Fibroblast of lung (primary cell): ENCODE measurements around the gene NRF1. TPM values are rescaled to one million over a fixed set of nuclear protein-coding genes. Genes with fewer than 3 reads are reported as not detected.
"Not testable (repeated sequence)": the region's sequence is repeated elsewhere in the genome, so short reads cannot be mapped to it uniquely, and the experiment has no call there.

Experiments
- DNase-seq, 2 donors: peaks; one replicate each; pipeline versions ENCODE4 v3.0.0 to v3.0.0-alpha.2; 2010; ENCODE audit warnings: low read depth in 2 of 2
- H2AFZ ChIP-seq: 2 replicates; pipeline ENCODE4 v1.5.1; 2012; ENCODE audit warnings: low read length, control low read depth, inconsistent platforms
- H3K27ac ChIP-seq: 2 replicates; pipeline ENCODE4 v1.5.1; 2011; ENCODE audit warnings: low read length, control low read depth; ENCODE audit not compliant: insufficient read depth
- H3K27me3 ChIP-seq: 2 replicates; pipeline ENCODE4 v1.5.1; 2011; ENCODE audit warnings: mild to moderate bottlenecking, low read length; ENCODE audit not compliant: control insufficient read depth, insufficient read depth
- H3K36me3 ChIP-seq: 2 replicates; pipeline ENCODE4 v1.5.1; 2011; ENCODE audit warnings: low read length; ENCODE audit not compliant: control insufficient read depth, insufficient read depth
- H3K4me1 ChIP-seq: 2 replicates; pipeline ENCODE4 v1.5.1; 2011; ENCODE audit warnings: low read length; ENCODE audit not compliant: control insufficient read depth, insufficient read depth; ENCODE audit errors: extremely low read depth
- H3K4me2 ChIP-seq: 2 replicates; pipeline ENCODE4 v1.5.1; 2011; ENCODE audit warnings: low read length, control low read depth; ENCODE audit not compliant: insufficient read depth; ENCODE audit errors: extremely low read depth
- H3K4me3 ChIP-seq, 4 experiments: fragments of 200-600 bp in 1 of 4; sonication (generic) in 1 of 4; replicated peaks in 1 of 4; 2 replicates each; pipeline ENCODE4 v1.5.1; 2011 to 2016; ENCODE audit warnings: low read length in 4 of 4, low read depth in 3 of 4, mild to moderate bottlenecking in 3 of 4, control low read depth in 2 of 4, inconsistent platforms in 1 of 4, mixed read lengths in 1 of 4; ENCODE audit not compliant: insufficient read depth in 1 of 4; ENCODE audit errors: control extremely low read depth in 1 of 4
- H3K79me2 ChIP-seq: 2 replicates; pipeline ENCODE4 v1.5.1; 2012; ENCODE audit warnings: mild to moderate bottlenecking, low read length, inconsistent platforms; ENCODE audit not compliant: control insufficient read depth, insufficient read depth
- H3K9ac ChIP-seq: 2 replicates; pipeline ENCODE4 v1.5.1; 2011; ENCODE audit warnings: mild to moderate bottlenecking, low read length, control low read depth; ENCODE audit not compliant: insufficient read depth
- H3K9me3 ChIP-seq: 2 replicates; pipeline ENCODE4 v1.5.1; 2012; ENCODE audit warnings: low read depth, low read length; ENCODE audit not compliant: control insufficient read depth, insufficient read depth
- H4K20me1 ChIP-seq: 2 replicates; pipeline ENCODE4 v1.5.1; 2011; ENCODE audit warnings: low read length; ENCODE audit not compliant: control insufficient read depth, insufficient read depth; ENCODE audit errors: extremely low read depth
- CTCF ChIP-seq, 2 donors: IDR thresholded peaks in 1 of 2; conservative IDR thresholded peaks in 1 of 2; 1 replicate in 1 of 2; 2 replicates in 1 of 2; pipeline ENCODE4 v1.5.1; 2011 to 2012; ENCODE audit warnings: low read length in 2 of 2, control low read depth in 1 of 2, inconsistent platforms in 1 of 2, low read depth in 1 of 2, mild to moderate bottlenecking in 1 of 2
- EZH2 ChIP-seq: IDR thresholded peaks from 2 replicates; pipeline ENCODE4 v1.5.1; 2012; ENCODE audit warnings: low read length, control low read depth, mild to moderate bottlenecking; ENCODE audit errors: missing control alignments
- polyA plus RNA-seq, 2 donors: library from polyadenylated mRNA; depleted of rRNA in 1 of 2; stranded (reverse) in 1 of 2; unstranded in 1 of 2; fragments of >200 nt; gene quantifications; 2 replicates each; pipeline ENCODE4 v1.2.1, GENCODE V29; 2011 to 2012; ENCODE audit warnings: missing spikeins in 1 of 2
- total RNA-seq: library from RNA; depleted of rRNA; stranded (reverse); fragments of >200 nt; gene quantifications from 2 replicates; pipeline ENCODE4 v1.2.1, GENCODE V29; 2014

Gene NRF1
- total and polyA plus RNA-seq, 2 donors (not counting 1 experiment from before 2014, with no cell fraction given): 7.3 to 15.5 TPM

DNA sequence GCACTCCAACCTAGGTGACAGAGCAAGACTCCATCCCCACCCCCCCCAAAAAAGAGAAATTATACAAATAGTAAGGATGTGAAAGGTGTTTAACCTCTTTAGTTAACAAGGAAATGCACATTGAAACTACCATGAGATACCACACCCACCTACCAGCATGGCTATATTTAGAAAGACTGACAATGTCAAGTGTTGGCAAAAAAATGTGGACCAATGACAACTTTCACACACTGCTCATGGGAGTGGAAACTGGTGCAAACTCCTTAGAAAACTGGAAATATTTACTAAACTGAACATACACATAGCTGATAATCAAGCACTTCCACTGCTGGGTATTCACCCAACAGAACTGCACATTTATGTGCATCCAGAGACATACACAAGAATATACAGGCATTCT, 23.3 kb upstream of the NRF1 start:
- no peaks in the 10 kb centered on the region for H3K9me3 ChIP-seq
- H3K27me3 ChIP-seq: no peaks in the 10 kb centered on the region
- H3K4me1 ChIP-seq: no peaks in the 10 kb centered on the region
- no peaks in the 10 kb centered on the region for H3K36me3 ChIP-seq
- TF ChIP-seq CTCF (conservative IDR thresholded peaks at IDR 0.05 in 1 of 2, IDR thresholded peaks at IDR 0.05 in 1 of 2; ENCODE audit: low read depth in 1 of 2, low read length in 2 of 2) (no peak), EZH2 (no peak)
- no peak overlapping the region for H3K27ac ChIP-seq
- H3K79me2 ChIP-seq: no peaks in the 10 kb centered on the region
- no peaks in the 10 kb centered on the region for H4K20me1 ChIP-seq
- H2AFZ ChIP-seq: no peak overlapping the region
- DNase-seq: no peak
- H3K9ac ChIP-seq: no peak overlapping the region
- H3K4me2 ChIP-seq: no peak overlapping the region
- H3K4me3 ChIP-seq: no peak overlapping the region

GRCh38 chr7:129591868-129592267, 19.7 kb upstream of the NRF1 start:
- Histone ChIP-seq H3K9me3 (no peaks in the 10 kb centered on the region), H3K4me1 (no peaks in the 10 kb centered on the region), H3K79me2 (no peaks in the 10 kb centered on the region), H3K36me3 (no peaks in the 10 kb centered on the region), H4K20me1 (no peaks in the 10 kb centered on the region), H3K27ac (no peak overlapping the region), H3K27me3 (no peaks in the 10 kb centered on the region), H2AFZ (no peak overlapping the region), H3K4me2 (no peak overlapping the region), H3K9ac (no peak overlapping the region), H3K4me3 (no peak overlapping the region)
- no peak for DNase-seq
- TF ChIP-seq EZH2: no peak
- TF ChIP-seq CTCF (conservative IDR thresholded peaks at IDR 0.05 in 1 of 2, IDR thresholded peaks at IDR 0.05 in 1 of 2; ENCODE audit: low read depth in 1 of 2, low read length in 2 of 2): no peak

DNA sequence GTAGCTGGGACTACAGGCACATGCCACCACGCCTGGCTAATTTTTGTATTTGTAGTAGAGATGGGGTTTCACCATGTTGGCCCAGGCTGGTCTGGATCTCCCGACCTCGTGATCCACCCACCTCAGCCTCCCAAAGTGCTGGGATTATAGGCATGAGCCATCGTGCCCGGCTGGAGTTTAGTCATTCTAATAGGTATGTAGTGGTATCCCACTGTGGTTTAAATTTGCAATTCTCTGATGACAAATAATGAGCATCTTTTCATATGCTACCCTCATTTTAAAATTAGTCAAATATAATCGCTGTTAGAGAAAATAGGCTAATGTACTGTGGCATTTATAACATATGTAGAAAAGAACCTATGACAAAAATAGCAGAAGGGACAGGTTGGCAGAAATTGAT, 15.1 kb upstream of the NRF1 start:
- not testable (repeated sequence) for H3K27me3 ChIP-seq, H3K79me2 ChIP-seq, H3K4me2 ChIP-seq, H3K9me3 ChIP-seq, H3K27ac ChIP-seq, H3K4me3 ChIP-seq, H3K36me3 ChIP-seq, H3K4me1 ChIP-seq, H4K20me1 ChIP-seq, H2AFZ ChIP-seq, H3K9ac ChIP-seq
- peak in 1 of 2 donors; percentile 61 for DNase-seq
